ENCODE data around the gene EYA3.
A peak's percentile ranks its signal among the peaks of the same experiment; 100 is the strongest.

Gene EYA3, protein sequence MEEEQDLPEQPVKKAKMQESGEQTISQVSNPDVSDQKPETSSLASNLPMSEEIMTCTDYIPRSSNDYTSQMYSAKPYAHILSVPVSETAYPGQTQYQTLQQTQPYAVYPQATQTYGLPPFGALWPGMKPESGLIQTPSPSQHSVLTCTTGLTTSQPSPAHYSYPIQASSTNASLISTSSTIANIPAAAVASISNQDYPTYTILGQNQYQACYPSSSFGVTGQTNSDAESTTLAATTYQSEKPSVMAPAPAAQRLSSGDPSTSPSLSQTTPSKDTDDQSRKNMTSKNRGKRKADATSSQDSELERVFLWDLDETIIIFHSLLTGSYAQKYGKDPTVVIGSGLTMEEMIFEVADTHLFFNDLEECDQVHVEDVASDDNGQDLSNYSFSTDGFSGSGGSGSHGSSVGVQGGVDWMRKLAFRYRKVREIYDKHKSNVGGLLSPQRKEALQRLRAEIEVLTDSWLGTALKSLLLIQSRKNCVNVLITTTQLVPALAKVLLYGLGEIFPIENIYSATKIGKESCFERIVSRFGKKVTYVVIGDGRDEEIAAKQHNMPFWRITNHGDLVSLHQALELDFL

GRCh38 chr1:28088168-28088961, at the start of gene EYA3:
TSS of gene EYA3 (minus strand) at chr1:28088610. CDS start at chr1:28058026, 30,584 bp downstream.
- FAIRE-seq = peak; percentile 99
- peak; percentile 96 for DNase-seq (ENCODE audit: extremely low spot score, insufficient read length, low read depth)

- no peak for DNase-seq (ENCODE audit: extremely low spot score, insufficient read length, low read depth)
- no peak for FAIRE-seq
These were observed 48.7 kb upstream of the EYA3 start for GRCh38 chr1:28136922-28137613.

GRCh38 chr1:28136169-28136921, 47.9 kb upstream of the EYA3 start:
- DNase-seq (ENCODE audit: extremely low spot score, insufficient read length, low read depth) (no peak), FAIRE-seq (no peak)

DNA sequence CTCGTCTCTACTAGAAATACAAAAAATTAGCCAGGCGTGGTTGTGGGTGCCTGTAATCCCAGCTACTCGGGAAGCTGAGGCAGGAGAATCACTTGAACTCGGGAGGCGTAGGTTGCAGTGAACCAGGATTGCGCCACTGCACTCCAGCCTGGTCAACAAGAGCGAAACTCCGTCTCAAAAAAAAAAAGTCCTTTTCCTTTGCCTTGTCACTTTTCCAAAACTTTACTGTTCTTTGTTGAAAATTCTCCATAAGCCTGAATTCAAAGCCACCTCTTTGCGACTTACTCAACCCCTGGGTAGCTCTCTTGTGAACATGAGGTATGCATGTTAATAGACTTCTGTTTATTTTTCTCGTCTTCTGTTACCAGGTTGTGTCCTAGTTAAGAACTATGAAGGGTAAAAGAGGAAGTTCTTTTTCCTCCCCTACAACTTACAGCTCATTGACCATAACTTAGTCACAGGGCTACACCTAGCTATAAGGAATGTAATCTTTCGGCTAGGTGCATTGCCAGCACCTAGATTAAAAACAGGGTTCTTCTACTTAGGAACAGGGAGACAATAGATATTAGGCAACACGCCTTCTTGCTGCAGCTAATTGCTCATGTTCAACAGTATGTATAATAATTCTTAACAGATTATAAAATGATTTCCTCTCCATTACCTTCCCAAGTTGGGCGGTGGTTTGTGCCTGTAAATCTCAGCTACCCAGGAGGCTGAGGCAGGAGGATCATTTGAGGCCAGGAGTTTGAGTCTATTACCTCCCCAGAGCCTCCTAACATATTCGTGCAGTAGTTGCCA, 47.2 kb upstream of the EYA3 start:
- peak; percentile 73 for FAIRE-seq

GRCh38 chr1:28134651-28135207, 46.3 kb upstream of the EYA3 start:
- FAIRE-seq (peak; percentile 61), DNase-seq (ENCODE audit: extremely low spot score, insufficient read length, low read depth) (no peak)

More for the DNA sequence above, 47.2 kb upstream of the EYA3 start:
- no peak for DNase-seq (ENCODE audit: extremely low spot score, insufficient read length, low read depth)

DNA sequence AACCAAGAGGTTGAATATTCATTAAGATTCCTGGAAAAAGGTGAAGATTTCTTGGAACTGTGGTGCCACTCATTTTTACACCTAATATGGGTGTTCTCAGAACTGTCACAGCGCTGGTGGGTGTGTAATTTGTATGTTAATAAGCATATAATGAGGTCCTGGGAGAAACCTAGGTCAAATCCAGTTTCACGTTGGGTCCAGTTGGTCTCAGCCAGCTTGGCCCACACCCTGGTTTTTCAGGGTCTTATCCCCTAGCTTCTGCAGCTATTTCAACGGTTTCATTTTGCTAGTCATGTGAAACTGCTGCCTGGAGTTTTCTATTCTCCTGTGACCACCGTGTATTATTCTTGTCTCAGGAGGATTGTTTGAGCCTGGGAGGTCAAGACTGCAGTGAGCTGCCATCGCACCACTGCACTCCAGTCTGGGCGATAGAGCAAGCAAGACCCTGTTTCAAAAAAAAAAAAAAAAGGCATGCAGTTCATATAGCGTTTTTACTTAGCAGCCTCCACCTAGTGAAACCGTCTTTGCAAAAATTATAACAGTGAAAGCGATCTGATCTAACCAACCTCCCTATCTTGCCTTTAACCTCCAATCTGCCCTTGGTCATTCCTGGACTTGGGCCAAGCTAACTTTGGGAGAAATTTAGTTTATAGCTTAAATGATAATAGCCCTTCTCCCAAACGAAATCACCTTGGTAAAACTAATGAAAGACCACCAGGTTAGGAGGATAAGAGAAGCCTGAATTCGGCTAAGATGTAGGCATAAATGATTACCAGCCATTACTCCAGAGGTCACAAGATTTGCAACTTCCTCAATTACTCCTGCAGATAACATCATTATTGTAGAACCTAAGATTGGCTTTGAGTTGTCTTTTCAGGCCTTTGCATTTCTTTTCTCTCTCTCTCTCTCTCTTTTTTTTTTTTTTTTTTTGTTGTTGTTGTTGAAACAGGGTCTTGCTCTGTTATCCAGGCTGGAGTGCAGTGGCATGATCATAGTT, 44.1 kb upstream of the EYA3 start:
- FAIRE-seq = peak; percentile 92

GRCh38 chr1:28130901-28131300, 42.5 kb upstream of the EYA3 start:
- DNase-seq (ENCODE audit: extremely low spot score, insufficient read length, low read depth) (no peak), FAIRE-seq (no peak)

More for the DNA sequence above, 44.1 kb upstream of the EYA3 start:
- DNase-seq (ENCODE audit: extremely low spot score, insufficient read length, low read depth) = no peak

DNA sequence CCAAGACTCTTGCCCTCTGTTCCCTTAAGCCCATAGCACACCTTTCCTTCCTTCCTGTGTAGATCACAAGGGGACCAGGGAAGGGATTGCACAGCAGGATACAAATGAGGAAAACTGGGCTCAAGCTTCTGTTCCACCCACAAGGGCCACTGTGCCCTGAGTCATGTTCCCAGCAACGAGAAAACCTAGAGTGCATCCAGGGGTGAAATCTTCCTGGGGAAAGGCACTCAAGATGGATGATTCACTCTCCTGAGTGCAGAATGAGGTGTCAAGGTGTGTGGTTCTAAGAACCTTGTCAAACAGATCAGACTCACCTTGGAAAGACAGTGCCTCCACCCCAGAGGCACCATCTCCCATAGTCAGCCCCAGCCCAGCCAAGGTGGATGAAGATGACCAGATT, 40.7 kb upstream of the EYA3 start:
- DNase-seq (ENCODE audit: extremely low spot score, insufficient read length, low read depth) (no peak), FAIRE-seq (no peak)

GRCh38 chr1:28127617-28128257, 39.3 kb upstream of the EYA3 start:
- no peak for DNase-seq (ENCODE audit: extremely low spot score, insufficient read length, low read depth)
- FAIRE-seq = peak; percentile 93

DNA sequence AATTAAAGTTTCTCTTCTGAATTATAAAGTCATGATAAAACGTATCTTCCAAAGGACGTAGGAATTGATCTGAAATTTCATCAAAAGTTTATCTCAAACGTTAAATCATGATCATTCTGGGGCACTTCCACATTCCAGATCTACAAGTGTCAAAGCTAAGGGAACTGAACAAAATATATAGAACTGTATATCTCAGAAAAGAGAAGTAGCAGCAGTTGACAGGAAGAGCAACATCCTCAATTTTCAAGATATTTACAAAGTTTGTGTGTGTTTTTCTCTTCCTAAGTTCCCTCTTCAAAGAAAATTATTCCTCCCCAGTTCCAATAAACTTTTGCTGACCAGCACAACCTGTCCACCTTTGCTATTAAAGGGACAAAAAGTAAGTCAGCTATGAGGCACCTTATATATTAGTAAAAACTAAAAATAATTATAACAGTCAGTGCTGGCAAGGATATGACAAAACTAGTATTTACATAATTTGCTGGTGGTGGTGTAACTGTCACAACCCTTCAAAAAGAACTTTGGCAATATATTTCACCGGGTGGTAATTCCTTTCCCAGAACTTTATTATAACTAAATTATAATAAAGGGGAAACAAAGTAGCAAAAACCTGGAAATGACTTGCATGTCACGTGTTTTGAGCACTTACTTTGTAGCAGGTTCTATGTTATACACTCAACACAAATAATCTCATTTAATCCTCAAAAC, 38.5 kb upstream of the EYA3 start:
- DNase-seq (ENCODE audit: extremely low spot score, insufficient read length, low read depth) (no peak), FAIRE-seq (no peak)

- FAIRE-seq (no peak), DNase-seq (ENCODE audit: extremely low spot score, insufficient read length, low read depth) (no peak)
These were observed 37.8 kb upstream of the EYA3 start for GRCh38 chr1:28126212-28126611.

- FAIRE-seq = peak; percentile 29
These were observed 35.1 kb upstream of the EYA3 start for GRCh38 chr1:28123461-28123961.

DNA sequence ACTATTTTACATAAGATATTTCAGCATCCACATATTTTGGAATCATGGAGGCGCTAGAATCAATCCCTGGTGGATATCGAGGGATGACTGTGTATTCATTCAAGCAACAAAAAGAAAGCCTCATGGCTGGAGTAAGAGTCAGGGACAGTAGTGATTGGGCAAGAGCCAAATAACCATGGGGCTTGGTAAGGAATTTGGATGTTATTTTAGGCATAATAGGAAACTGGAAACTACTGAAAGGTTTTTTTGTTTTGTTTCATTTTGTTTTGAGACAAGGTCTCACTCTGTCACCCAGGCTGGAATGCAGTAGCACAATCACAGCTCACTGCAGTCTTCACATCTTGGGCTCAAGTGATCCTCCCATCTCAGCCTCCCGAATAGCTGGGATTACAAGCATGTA, 33.8 kb upstream of the EYA3 start:
- DNase-seq (ENCODE audit: extremely low spot score, insufficient read length, low read depth) = no peak
- FAIRE-seq = no peak

More at GRCh38 chr1:28123461-28123961, 35.1 kb upstream of the EYA3 start:
- no peak for DNase-seq (ENCODE audit: extremely low spot score, insufficient read length, low read depth)

DNA sequence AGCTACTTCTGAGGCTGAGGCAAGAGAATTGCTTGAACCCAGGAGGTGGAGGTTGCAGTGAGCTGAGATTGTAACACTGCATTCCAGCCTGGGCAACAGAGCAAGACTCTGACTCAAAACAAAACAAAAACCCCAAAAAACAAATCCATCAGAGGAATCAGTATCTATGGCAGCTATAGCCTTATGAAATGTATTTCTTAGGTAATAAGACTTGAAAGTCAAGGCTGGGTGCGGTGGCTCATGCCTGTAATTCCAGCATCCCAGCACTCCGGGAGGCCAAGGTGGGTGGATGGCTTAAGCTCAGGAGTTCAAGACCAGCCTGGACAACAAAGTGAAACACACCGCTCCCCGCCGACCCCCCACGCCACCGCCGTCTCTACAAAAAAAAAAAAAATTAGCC, 31.1 kb upstream of the EYA3 start:
- FAIRE-seq = no peak
- no peak for DNase-seq (ENCODE audit: extremely low spot score, insufficient read length, low read depth)

DNA sequence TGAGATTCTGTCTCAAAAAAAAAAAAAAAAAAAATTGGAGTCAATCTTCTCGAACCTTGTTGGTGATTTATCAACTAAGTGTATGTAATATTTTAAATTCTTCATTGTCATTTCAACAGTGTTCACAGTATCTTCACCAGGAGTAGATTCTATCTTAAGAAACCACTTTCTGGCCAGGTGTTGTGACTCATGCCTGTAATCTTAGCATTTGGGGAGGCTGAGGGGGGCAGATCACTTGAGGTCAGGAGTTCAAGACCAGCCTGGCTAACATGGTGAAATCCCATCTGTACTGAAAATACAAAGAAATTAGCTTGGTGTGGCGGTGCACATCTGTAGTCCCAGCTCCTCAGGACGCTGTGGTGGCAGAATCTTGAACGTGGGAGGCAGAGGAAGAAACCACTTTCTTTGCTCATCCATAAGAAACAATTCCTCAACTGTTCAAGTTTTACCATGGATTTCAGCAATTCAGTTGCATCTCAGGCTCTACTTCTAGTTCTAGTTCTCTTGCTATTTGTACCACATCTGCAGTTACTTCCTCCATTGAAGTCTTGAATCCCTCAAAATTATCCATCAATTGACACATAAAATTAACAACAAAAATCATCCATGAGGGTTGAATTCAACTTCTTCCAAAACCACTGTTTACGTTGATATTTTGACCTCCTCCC, 30.4 kb upstream of the EYA3 start:
- DNase-seq (ENCODE audit: extremely low spot score, insufficient read length, low read depth) = no peak
- FAIRE-seq = peak; percentile 33

All from GM18507 (cell line).